ENCODE measurements around the gene TEX9.
A peak's percentile ranks its signal among the peaks of the same experiment; 100 is the strongest.
"Not testable (repeated sequence)": the region's sequence is repeated elsewhere in the genome, so short reads cannot be mapped to it uniquely, and the experiment has no call there.

TEX9 gene

DNA sequence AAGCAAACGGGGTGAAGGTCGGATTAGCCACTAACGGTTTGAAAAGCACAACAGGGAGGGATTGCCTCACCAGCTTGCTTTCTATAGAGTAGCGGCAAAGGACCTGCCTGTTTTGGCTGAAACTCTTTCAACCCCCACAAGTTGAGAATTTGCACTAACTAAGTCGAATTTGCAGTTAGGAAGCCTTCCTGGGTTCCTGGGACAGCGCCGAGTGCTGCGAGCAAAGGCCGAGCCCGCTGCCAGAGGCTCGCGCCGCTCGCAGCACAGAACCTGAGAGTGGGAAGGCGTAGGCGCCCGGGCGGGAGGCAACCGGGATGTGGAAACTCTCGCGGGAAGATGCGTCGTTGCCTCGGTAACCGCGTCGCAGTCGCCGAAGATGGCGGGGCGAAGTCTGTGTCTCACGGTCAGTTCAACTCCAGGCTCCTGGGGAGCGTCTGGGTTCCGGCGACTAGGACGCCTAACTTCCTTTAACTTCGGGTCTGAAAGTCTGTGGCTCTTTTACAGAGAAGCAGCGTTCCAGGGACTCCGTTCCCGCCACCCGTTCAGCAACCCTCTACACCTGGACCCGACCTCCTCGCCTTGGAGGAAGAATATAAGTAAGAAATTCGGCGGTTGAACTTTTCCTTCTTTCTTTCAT, at the start of gene TEX9:
Gene TEX9 (plus strand): TSS at position 352 of the 637 bp plus-strand sequence. CDS start 25 bp downstream, at position 377.
- peak; percentile 89 for DNase-seq

DNA sequence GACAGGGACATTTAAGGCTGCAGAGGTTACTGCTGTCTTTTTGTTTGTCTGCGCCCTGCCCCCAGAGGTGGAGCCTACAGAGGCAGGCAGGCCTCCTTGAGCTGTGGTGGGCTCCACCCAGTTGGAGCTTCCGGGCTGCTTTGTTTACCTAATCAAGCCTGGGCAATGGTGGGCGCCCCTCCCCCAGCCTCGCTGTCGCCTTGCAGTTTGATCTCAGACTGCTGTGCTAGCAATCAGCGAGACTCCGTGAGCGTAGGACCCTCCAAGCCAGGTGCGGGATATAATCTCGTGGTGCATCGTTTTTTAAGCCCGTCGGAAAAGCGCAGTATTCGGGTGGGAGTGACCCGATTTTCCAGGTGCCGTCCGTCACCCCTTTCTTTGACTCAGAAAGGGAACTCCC, 48.7 kb upstream of the TEX9 start:
- not testable (repeated sequence) for DNase-seq

DNA sequence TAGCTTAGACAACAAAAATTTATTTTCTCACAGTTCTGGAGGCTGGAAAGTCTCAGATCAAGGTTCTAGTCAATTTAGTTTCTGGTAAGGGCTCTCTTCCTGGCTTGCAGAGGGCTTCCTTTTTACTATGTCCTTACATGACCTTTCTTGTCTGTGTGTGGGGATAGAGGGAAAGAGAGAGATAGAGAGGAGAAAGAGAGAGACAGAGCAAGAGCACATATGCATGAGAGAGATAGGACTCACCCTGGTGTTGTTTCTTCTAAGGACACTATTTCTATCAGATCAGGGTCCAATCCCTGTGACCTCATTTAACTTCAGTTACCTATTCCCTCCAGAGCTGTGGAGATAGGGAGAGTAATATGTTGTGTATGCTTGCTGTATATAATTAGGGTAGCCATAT, 44.9 kb upstream of the TEX9 start:
- DNase-seq = no peak

- DNase-seq = no peak
Observed at GRCh38 chr15:56320861-56321260, 44.4 kb upstream of the TEX9 start.

GRCh38 chr15:56322444-56322843, 42.8 kb upstream of the TEX9 start:
- DNase-seq = no peak

DNA sequence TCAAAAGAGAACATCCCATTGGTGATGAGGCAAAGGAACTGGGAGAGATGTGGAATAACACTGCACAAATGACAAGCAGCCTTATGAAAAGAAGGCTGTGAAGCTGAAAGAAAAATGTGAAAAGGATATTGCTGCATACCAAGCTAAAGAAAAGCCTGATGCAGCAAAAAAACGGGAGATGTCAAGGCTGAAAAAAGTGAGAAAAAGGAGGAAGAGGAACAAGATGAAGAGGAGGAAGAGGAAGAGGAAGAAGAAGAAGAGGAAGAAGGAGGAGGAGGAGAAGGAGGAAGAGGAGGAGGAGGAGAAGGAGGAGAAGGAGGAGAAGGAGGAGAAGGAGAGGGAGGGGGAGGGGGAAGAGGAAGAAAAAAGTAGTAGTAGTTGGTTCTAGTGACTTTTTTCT, 41.8 kb upstream of the TEX9 start:
- DNase-seq = no peak

- DNase-seq = no peak
Observed at GRCh38 chr15:56325186-56325585, 40.0 kb upstream of the TEX9 start.

DNA sequence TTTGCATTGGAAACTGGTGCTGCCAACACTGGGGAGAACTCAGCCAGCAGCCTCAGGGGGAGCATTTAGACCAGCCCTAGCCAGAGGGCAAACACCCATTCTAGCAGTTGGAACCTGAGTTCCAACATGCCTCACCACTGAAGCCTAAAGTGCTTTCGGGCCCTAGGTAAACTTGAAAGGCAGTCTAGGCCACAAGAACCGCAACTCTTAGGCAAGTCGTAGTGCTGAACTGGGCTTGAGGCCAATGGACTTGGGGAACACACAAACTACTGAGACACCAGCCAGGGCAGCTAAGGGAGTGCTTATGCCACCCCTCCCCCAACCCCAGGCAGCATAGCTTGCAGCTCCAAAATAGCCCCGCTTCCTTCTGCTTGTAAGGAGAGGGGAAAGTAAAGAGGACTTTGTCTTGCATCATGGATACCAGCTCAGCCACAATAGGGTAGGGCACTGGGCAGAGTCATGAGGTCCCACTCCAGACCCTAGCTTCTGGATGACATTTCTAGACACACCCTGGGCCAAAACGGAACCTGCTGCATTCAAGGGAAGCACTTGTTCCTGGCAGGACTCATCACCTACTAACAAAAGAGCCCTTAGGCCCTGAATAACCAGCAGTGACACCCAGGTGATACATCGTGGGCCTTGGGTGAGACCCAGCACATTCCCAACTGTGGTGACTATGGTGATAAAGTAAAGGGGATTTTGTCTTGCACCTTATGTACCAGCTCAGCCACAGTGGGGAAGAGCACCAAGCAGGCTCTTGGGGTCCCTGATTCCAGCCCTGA, 37.3 kb upstream of the TEX9 start:
- no peak for DNase-seq

GRCh38 chr15:56337084-56337725, 28.0 kb upstream of the TEX9 start:
- DNase-seq = no peak

GRCh38 chr15:56339594-56339993, 25.6 kb upstream of the TEX9 start:
- no peak for DNase-seq

- no peak for DNase-seq
Observed at GRCh38 chr15:56341201-56341600, 24.0 kb upstream of the TEX9 start.

DNA sequence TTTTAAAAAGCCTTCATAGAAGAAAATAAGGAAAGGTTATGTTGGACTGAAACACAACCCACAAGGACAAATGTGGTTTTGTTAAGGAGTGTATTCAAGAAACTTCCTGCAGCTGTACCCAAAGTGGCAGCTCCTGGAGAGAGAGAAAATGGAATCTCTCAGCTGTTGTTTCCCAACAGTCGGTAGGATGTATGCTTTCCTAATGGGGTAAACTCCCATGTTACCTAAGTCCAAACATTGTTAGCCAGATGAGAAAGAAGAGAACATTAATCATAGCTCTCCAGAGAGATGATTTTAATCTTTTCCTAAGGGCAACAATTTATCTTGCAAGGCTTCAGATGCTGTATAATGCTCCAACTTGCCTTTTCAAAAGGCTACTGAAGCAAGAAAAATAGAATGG, 22.6 kb upstream of the TEX9 start:
- DNase-seq = no peak

- no peak for DNase-seq
Observed at GRCh38 chr15:56343879-56344278, 21.3 kb upstream of the TEX9 start.

DNA sequence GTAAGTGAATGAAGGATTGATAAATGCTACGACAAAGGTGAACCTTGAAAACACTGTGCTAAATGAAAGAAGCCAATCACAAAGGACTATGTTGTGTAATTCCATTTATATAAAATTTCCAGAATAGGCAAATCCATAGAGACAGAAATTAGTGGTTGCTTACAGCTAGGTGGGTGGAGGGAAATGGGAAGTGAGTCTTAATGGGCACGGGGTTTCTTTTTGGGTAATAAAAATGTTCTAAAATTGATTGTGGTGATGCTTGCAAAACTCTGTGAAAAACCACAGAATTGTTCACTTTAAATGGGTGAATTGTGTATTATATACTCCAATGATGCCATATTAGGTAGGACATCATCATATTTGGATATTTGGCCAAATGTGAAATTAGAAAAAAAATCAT, 20.9 kb upstream of the TEX9 start:
- DNase-seq = no peak

GRCh38 chr15:56346414-56346813, 18.8 kb upstream of the TEX9 start:
- no peak for DNase-seq

GRCh38 chr15:56349554-56349953, 15.7 kb upstream of the TEX9 start:
- DNase-seq = no peak

DNA sequence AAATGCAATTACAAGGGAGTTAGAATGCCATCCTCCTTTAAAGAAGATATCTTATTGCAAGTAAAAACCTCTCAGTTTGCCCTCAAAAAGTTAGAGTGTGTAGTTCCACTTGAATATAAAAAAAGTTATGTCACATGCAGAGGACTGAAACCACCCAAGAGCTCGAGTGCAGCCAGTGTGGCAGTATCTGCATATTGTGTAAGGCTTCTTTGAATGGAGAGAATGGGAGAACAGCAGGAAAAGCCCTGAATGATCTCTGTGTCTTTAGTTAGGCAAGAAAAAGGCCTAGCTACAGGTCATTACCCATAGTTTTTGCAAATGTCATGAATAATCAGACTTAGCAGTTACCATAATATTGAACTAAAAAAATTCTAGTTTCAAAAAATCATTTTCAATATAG, 13.9 kb upstream of the TEX9 start:
- no peak for DNase-seq

GRCh38 chr15:56351957-56352506, 13.2 kb upstream of the TEX9 start:
- no peak for DNase-seq

DNA sequence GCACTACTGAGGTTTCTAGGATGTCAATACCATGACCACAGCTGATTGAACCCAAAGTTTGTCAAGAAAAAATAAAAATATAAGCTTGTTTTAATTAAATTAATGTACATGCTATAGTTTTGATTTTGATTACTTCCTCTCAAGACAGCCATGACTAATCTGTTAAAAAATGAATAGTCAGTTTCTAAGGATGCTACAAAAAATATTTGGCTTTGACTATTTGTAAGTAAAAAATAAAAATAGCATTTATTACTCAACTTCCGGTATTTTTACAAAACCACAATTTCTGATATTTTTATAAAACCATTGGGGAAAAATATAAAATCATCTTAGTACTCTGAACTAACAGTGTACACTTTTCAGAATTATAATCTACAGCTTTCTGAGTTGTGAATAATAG, 12.1 kb upstream of the TEX9 start:
- no peak for DNase-seq

- DNase-seq = no peak
Observed at GRCh38 chr15:56353740-56354139, 11.5 kb upstream of the TEX9 start.

GRCh38 chr15:56356616-56357015, 8.6 kb upstream of the TEX9 start:
- DNase-seq = no peak

DNA sequence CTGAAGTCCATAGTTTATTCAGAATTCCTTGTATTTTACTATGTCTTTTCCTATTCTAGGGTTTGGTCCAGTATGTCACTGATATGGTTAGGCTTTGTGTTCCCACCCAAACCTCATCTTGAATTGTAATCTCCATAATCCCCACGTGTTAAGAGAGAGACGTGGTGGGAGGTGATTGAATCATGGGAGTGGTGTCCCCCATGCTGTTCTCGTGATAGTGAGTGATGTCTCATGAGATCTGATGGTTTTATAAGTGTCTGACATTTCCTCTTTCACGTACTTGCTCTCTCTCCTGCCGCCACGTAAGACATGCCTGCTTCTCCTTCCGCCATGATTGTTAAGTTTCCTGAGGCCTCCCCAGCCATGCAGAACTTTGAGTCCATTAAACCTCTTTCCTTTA, 6.6 kb upstream of the TEX9 start:
- DNase-seq = no peak

DNA sequence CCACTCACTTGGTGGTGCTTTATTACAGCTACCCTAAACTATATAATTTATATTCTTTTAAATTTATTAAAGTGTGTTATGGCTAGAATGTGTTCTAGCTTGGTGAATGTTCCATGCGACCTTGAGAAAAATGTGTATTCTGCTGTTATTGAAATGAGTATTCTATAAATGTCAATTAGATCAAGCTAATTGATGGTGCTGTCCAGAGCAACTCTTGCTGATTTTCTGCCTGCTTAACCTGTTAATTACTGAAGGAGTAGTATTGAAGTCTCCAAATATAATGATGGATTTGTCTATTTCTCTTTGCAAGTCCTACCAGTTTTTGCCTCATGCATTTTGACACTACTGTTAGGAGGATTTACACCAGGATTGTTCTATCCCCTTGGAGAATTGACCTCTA, 3.2 kb upstream of the TEX9 start:
- DNase-seq = no peak

GRCh38 chr15:56366211-56366610, 985 bp downstream of the TEX9 start:
- no peak for DNase-seq
